Heart left ventricle (tissue), 13 donors: Measurements from ENCODE around the gene FOXE1.

Source experiments
- POLR2A ChIP-seq, 2 donors: fragments of 450-650 bp; IDR thresholded peaks; one replicate each; pipeline ENCODE4 v1.6.1; 2017; ENCODE audit warnings: antibody characterized with exemption in 2 of 2, mild to moderate bottlenecking in 2 of 2, moderate library complexity in 2 of 2
- TF ChIP-seq, protein P1 (sequence below), 12 donors: fragments of 200-600 bp; sonication (generic) in 4 of 12; IDR thresholded peaks; one replicate each; pipeline versions ENCODE4 v1.5.0 to v1.8.0; 2018 to 2022; ENCODE audit warnings: antibody characterized with exemption in 12 of 12, mild to moderate bottlenecking in 5 of 12
- donor health status: ischemic (EF 13 %, LVEDD 7.1; RV severe dilation, severe dysfunction).
- donor health status: DM: no; HTN: yes; CAD: no.
- donor health status: DM: no; HTN: no; CAD: no.
- donor health status: ischemic (EF 25% LVEDD 6.9; RV normal size, moderate dysfunction).
- donor health status: ischemic (EF 25% LVEDD 5.7; RV mildly dilated, moderate dysfunction).
- donor health status: ischemic (EF 35%, LVEDD 5.7; RV mildly dilated, moderate dysfunction).
- donor health status: nonischemic (EF 11% LVEDD 7.7; RV severe dilation, severe dysfunction).
- donor health status: DM: yes; HTN: yes; CAD: no.
- donor health status: PGD.
- donor health status: ischemic (EF 29% LVEDD 5.4; RV normal size, mild dysfunction).
- donor health status: nonischemic (EF 23%, LVEDD 6.1; RV moderate dilation, normal function).

DNA sequence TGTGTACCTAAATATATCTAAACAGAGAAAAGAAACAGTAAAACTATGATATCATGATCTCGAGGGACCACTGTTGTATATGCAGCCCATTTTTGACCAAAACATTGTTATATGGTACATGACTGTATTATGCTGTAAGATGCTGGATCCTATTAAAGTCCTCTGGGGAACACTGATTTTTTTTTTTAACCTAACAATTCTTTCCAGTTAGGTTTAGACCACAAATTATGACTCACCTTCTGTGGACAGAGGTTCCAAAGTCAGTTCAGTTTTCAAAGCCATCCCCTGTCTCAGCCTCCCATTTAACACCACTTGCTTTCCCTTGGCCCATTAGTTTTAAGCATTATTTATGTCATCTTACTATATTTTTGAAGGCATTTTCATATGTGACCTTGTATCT is 42.2 kb downstream of the FOXE1 start:
- TF ChIP-seq POLR2A (IDR thresholded peaks at IDR 0.05) = no peak
- TF ChIP-seq, protein P1, sequence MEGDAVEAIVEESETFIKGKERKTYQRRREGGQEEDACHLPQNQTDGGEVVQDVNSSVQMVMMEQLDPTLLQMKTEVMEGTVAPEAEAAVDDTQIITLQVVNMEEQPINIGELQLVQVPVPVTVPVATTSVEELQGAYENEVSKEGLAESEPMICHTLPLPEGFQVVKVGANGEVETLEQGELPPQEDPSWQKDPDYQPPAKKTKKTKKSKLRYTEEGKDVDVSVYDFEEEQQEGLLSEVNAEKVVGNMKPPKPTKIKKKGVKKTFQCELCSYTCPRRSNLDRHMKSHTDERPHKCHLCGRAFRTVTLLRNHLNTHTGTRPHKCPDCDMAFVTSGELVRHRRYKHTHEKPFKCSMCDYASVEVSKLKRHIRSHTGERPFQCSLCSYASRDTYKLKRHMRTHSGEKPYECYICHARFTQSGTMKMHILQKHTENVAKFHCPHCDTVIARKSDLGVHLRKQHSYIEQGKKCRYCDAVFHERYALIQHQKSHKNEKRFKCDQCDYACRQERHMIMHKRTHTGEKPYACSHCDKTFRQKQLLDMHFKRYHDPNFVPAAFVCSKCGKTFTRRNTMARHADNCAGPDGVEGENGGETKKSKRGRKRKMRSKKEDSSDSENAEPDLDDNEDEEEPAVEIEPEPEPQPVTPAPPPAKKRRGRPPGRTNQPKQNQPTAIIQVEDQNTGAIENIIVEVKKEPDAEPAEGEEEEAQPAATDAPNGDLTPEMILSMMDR (IDR thresholded peaks at IDR 0.05) = no peak
